Fibroblast of lung (primary cell): ENCODE results near the gene RPH3AL.

Source experiments
- CTCF ChIP-seq, 2 donors: IDR thresholded peaks in 1 of 2; conservative IDR thresholded peaks in 1 of 2; 1 replicate in 1 of 2; 2 replicates in 1 of 2; pipeline ENCODE4 v1.5.1; 2011 to 2012; ENCODE audit warnings: low read length in 2 of 2, control low read depth in 1 of 2, inconsistent platforms in 1 of 2, low read depth in 1 of 2, mild to moderate bottlenecking in 1 of 2
- EZH2 ChIP-seq: IDR thresholded peaks from 2 replicates; pipeline ENCODE4 v1.5.1; 2012; ENCODE audit warnings: low read length, control low read depth, mild to moderate bottlenecking; ENCODE audit errors: missing control alignments

- no peak for TF ChIP-seq CTCF (conservative IDR thresholded peaks at IDR 0.05 in 1 of 2, IDR thresholded peaks at IDR 0.05 in 1 of 2; ENCODE audit: low read depth in 1 of 2, low read length in 2 of 2)
- no peak for TF ChIP-seq EZH2
Observed at GRCh38 chr17:290626-291025, 62.0 kb downstream of the RPH3AL start.
